GM21360 (cell line): ENCODE results near the gene FAM98C.
A peak's percentile ranks its signal among the peaks of the same experiment; 100 is the strongest.
"Not testable (repeated sequence)": the region's sequence is repeated elsewhere in the genome, so short reads cannot be mapped to it uniquely, and the experiment has no call there.

Source experiments
- ATAC-seq: cut with Tn5 transposase; IDR thresholded peaks from one replicate; pipeline ENCODE4 v1.9.1; 2021; ENCODE audit warnings: mild to moderate bottlenecking, moderate library complexity; ENCODE audit not compliant: unreplicated experiment

The FAM98C gene

DNA sequence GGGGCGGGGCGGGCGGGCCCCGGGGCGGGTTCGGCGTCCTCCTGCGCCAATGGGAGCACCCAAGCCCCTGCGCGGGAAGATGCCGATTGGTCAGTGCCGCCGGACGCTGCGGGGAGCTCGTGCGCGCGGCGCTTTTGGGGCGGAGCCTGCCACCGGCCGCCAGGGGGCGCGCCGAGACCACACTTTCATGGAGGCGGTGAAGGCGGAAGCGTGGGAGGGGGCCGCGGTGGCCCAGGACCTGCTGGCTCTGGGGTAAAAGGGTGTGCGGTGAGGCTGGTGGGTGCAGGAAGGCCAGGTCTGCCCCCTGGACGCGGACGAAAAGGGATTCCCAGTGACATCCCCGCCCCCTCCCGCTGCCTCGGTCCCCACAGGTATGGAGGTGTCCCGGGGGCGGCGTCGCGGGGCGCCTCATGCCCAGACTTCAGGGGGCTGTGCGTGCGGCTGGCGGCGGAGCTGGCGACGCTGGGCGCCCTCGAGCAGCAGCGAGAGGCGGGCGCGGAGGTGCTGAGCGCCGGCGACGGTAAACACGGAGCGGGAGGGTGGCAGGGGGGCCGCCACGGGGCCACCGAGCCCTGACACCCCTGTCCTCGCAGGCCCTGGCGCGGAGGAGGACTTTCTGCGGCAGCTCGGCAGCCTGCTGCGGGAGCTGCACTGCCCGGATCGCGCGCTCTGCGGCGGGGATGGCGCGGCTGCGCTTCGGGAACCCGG is at the start of gene FAM98C:
Gene FAM98C (plus strand): TSS at position 127 of the 708 bp plus-strand sequence. CDS start 61 bp downstream, at position 188.
- ATAC-seq: peak; percentile 82

DNA sequence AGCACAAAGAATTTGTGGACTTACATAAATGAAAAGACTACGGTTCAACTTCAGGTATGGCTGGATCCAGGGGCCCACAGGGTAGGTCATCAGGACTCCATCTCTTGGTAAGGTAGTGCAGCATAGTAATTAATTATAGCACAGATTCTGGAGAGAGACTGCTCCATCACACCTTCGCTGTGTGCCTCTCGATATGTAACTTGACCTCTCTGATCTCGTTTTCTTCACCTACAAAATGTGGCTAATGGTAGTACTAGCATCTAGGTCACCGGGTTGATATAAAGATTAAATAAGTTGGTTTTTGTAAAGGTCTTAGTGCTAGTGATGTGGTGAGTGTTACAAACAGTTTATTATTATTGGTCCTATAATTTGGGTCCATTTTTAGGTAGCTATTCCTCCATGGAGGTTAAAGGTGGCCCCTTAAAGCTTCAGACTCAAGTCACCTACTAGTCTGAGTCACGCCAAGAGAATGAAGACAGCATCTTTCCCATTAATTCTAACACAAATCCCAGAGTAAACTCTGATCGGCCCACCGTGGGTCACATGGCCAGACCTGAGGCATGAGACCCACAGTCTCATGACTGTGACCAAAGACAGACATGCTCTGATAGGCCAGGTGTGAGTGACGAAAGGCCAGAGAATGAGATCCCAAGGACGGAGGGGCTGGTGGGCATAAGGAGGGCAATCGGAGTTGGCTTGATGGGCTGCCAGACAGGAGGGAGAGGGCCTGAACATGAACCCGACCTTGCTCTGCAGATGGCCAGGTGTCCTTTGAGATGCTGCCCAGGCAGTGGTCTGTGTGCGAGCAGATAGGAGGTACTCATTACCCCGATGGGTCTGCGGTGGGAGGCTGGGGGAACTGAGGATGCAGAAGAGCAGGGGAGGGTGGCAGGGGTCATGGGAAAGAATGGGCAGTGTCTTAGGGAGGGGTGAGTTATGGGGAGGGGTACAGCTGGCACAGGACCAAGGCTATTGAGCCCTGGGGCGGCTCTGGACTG is 46.9 kb upstream of the FAM98C start:
- no peak for ATAC-seq

GRCh38 chr19:38358071-38358470 is 44.8 kb upstream of the FAM98C start:
- no peak for ATAC-seq

DNA sequence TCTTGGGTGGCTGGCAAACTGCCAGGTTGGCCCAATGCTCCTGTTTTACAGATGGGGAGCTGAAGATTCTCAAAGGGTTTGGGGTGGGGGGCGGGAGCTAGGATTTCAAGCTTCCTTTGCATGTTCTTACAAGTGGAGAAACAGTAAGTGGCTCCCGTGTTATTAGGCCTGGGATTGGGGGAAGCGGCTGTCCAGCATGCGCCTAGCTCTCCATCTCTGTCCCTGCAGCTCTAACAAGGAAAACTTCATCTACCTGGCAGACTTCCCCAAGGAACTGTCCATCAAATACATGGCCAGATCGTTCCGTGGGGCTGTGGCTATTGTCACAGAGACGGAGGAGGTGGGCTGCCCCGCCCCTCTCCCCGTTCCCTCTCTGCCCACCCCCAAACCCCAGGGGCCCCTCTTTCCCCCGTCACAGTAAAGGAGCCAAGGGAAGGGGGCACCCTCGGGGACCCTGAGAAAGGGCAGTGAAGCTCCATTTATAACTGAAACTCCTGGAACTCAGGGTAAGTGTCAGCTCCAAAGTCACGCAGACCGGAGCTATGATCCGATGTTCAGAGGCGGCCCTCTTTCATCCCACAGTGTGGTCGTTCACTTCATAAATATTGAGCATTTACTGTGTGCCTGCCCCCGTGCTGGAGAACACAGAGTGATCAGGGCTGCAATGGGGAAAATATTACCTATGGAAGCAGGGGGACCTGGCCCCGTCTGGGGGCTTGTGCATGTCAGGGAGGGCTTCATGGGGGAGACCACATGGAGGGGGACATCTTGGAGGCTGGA is 43.5 kb upstream of the FAM98C start:
- no peak for ATAC-seq

DNA sequence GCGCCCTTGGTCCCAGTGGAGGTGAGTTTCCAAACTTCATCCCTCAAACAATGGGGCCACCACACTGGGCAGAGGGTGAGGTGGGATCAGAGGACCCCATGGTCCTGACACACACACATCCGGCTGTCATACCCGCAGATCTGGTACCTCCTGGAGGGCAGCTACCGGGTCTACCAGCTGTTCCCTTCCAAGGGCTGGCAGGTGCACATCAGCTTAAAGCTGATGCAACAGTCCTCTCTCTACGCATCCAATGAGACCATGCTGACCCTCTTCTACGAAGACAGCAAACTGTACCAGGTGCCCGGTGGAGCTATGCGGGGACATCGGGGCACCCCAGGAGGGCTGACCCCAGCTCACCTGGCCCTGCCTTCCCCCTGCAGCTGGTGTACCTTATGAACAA is 42.5 kb upstream of the FAM98C start:
- ATAC-seq: no peak

- ATAC-seq: no peak
Measured at GRCh38 chr19:38360839-38361631, 41.9 kb upstream of the FAM98C start.

DNA sequence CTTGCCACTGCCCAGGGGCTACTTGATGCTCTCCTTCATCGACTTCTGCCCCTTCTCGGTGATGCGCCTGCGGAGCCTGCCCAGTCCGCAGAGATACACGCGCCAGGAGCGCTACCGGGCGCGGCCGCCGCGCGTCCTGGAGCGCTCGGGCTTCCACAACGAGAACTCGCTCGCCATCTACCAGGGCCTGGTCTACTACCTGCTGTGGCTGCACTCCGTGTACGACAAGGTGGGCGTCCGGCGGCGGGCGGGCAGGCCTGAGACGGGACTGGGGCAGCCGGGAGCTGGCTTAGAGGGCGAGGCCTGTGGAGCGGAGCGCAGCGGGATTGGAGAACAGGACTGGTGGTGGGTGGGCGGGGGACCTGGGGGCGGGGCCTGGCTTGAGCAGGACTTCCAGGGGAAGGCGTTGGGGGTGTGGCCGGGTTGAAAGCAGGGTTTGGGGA is 41.2 kb upstream of the FAM98C start:
- no peak for ATAC-seq

GRCh38 chr19:38362076-38362945 is 40.6 kb upstream of the FAM98C start:
- ATAC-seq: no peak

DNA sequence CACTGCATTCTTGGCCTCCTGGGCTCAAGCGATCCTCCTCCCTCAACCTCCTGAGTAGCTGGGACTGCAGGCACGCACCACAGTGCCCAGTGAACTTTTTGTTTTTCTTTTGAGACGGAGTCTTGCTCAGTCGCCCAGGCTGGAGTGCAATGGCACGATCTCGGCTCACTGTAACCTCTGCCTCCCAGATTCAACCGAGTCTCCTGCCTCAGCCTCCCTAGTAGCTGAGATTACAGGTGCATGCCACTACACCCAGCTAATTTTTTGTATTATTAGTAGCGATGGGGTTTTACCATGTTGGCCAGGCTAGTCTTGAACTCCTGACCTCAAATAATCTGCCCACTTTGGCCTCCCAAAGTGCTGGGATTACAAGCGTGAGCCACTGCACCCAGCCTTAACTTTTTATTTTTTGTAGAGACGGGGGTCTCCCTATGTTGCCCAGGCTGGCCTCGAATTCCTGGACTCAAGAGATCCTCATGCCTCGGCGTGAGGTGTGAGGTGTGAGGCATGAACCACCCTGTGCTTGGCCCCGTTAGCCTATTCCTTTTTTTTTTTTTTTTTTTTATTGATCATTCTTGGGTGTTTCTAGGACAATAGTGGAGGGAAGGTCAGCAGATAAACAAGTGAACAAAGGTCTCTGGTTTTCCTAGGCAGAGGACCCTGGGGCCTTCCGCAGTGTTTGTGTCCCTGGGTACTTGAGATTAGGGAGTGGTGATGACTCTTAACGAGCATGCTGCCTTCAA is 39.8 kb upstream of the FAM98C start:
- ATAC-seq: not testable (repeated sequence)

DNA sequence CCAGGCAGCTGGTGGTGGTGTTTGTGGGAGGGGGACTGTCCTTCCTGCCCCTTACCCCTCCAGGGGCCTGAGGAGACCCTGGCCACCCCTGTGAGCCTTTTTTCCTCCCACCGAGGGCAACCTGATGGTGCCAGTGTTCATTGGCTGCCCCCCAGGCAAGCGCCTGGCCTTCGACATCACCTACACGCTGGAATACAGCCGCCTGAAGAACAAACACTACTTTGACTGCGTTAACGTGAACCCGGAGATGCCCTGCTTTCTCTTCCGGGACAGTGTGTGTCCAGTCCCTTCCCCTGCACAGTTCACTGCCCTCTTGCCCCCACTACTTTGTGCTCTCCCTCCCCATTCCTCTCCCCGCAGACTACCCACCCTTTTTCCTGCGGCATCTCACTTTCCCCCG is 35.9 kb upstream of the FAM98C start:
- ATAC-seq: no peak

DNA sequence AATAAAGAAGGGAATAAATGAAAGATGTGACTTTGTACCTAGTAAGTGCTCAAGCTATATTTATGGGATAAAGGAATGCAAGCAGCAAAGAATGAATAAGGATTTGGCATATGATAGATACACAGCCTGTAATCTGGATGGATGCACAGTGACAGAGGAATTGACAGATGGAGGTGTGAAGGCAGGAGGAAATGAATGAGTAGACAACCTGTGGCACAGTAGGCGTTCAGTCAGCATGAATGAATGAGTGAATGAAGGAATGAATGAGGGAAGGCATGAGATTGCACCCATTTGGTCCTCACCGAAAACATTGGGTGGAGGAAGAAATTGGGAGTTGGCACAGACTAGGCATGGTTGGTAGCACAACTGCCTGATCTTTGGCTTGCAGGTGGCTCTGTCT is 33.3 kb upstream of the FAM98C start:
- ATAC-seq: no peak

GRCh38 chr19:38370299-38370698 is 32.6 kb upstream of the FAM98C start:
- no peak for ATAC-seq

DNA sequence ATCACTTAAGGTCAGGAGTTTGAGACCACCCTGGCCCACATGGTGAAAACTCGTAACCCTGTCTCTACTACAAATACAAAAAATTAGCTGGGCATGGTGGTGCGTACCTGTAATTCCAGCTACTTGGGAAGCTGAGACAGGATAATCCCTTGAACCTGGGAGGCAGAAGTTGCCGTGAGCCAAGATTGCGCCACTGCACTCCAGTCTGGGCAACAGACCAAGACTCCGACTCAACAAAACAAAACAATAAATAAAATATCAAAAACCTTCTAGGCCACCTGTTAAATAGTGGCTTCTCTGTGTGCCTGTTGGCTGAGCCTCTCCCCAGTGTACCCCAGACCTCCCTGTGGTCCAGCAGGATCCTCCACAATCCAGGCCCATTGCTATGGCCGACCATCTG is 31.8 kb upstream of the FAM98C start:
- ATAC-seq: no peak

GRCh38 chr19:38373907-38374331 is 29.0 kb upstream of the FAM98C start:
- ATAC-seq: no peak

DNA sequence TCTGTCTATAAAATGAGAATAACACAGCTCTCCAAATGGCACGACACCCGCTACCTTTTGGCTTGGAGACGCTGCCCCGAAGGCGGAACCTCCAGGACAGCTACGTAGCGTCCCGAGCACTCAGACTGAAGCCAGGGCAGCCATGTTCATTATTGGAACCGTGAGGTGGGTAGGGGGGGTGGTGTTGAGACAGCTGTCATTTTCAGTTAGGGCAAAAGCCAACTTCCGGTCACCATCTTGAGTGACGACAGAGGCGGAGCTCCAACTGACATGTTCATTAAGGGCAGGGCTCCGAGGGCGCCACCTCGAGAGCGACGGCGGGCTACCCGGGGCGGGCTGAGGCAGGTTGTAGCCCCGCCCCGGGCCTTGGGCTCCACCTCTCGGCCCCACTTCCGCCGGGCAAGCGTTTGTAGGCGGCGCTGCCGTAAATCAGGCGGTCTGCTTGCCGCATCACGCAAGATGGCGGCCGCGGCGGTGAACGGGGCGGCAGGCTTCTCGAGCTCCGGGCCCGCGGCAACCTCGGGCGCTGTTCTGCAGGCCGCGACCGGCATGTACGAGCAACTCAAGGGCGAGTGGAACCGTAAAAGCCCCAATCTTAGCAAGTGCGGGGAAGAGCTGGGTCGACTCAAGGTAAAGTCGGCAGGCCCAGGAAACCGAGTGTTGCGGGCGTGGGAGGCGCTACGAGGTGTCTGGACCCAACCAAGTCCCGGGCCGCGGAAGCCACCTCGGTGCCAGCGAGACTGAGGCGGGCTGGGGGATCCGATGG is 28.4 kb upstream of the FAM98C start, which contains the start of gene PSMD8:
Gene PSMD8 (plus strand): TSS at position 240 of the 766 bp plus-strand sequence. CDS start 31 bp downstream, at position 271.
- ATAC-seq: peak; percentile 88

GRCh38 chr19:38375098-38375493 is 27.8 kb upstream of the FAM98C start:
- no peak for ATAC-seq

- no peak for ATAC-seq
Measured at GRCh38 chr19:38375748-38376147, 27.1 kb upstream of the FAM98C start.

DNA sequence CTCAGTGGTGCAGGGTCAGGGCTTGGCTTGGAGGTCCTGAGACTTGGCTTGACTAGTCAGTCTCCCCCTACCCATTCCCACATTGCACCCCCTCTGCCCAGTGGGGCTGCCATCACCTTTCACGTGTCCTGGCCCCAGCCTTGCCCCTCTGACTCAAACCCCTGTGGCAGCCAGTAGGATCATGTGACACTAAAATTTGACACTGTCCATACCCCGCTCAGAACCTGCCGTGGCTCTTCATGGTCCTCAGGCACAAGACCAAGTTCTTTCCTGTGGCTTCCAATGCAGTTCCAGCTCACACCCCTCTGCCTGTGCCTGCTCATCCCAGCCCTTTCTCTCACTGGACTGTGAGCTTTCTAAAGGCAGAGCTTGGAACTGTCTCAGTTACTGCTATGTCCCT is 26.3 kb upstream of the FAM98C start:
- no peak for ATAC-seq
